ENCODE results near the gene EAF1. TPM values are rescaled to one million over a fixed set of nuclear protein-coding genes. Genes with fewer than 3 reads are reported as not detected.

The EAF1 gene
- total RNA-seq, 1 donor from 2014 or later: 24.9 TPM

GRCh38 chr3:15460891-15461531, 33.6 kb downstream of the EAF1 start:
- no peaks in the 10 kb centered on the region for H3K4me1 Mint-ChIP-seq
- TF ChIP-seq, protein P1, sequence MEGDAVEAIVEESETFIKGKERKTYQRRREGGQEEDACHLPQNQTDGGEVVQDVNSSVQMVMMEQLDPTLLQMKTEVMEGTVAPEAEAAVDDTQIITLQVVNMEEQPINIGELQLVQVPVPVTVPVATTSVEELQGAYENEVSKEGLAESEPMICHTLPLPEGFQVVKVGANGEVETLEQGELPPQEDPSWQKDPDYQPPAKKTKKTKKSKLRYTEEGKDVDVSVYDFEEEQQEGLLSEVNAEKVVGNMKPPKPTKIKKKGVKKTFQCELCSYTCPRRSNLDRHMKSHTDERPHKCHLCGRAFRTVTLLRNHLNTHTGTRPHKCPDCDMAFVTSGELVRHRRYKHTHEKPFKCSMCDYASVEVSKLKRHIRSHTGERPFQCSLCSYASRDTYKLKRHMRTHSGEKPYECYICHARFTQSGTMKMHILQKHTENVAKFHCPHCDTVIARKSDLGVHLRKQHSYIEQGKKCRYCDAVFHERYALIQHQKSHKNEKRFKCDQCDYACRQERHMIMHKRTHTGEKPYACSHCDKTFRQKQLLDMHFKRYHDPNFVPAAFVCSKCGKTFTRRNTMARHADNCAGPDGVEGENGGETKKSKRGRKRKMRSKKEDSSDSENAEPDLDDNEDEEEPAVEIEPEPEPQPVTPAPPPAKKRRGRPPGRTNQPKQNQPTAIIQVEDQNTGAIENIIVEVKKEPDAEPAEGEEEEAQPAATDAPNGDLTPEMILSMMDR (conservative IDR thresholded peaks at IDR 0.05): no peak
- no peak overlapping the region for H3K27ac Mint-ChIP-seq (ENCODE audit: unreplicated experiment)
- no peak for DNase-seq (ENCODE audit: low read depth, low spot score)
- no peaks in the 10 kb centered on the region for H3K9me3 Mint-ChIP-seq
- H3K4me3 Mint-ChIP-seq: no peak overlapping the region
- H3K36me3 Mint-ChIP-seq (ENCODE audit: low read depth): peaks cover 2% of the 10 kb centered on the region
- no peaks in the 10 kb centered on the region for H3K27me3 Mint-ChIP-seq (ENCODE audit: low read depth)

- TF ChIP-seq, protein P1 (conservative IDR thresholded peaks at IDR 0.05): no peak
- Mint-ChIP-seq H3K27ac (ENCODE audit: unreplicated experiment) (no peak overlapping the region), H3K4me3 (no peak overlapping the region), H3K4me1 (peaks cover under 1% of the 10 kb centered on the region), H3K9me3 (no peaks in the 10 kb centered on the region), H3K36me3 (ENCODE audit: low read depth) (peaks cover 2% of the 10 kb centered on the region), H3K27me3 (ENCODE audit: low read depth) (no peaks in the 10 kb centered on the region)
- DNase-seq (ENCODE audit: low read depth, low spot score): no peak
Measured at GRCh38 chr3:15462451-15462850, 35.1 kb downstream of the EAF1 start.

GRCh38 chr3:15465876-15466585, 38.6 kb downstream of the EAF1 start:
- TF ChIP-seq, protein P1 (conservative IDR thresholded peaks at IDR 0.05): no peak
- Mint-ChIP-seq H3K9me3 (no peaks in the 10 kb centered on the region), H3K27ac (ENCODE audit: unreplicated experiment) (no peak overlapping the region), H3K4me3 (no peak overlapping the region), H3K36me3 (ENCODE audit: low read depth) (peaks cover 2% of the 10 kb centered on the region), H3K4me1 (peaks cover 4% of the 10 kb centered on the region), H3K27me3 (ENCODE audit: low read depth) (no peaks in the 10 kb centered on the region)
- no peak for DNase-seq (ENCODE audit: low read depth, low spot score)

- Mint-ChIP-seq H3K4me3 (no peak overlapping the region), H3K9me3 (no peaks in the 10 kb centered on the region), H3K4me1 (peaks cover 4% of the 10 kb centered on the region), H3K27me3 (ENCODE audit: low read depth) (no peaks in the 10 kb centered on the region), H3K27ac (ENCODE audit: unreplicated experiment) (peak overlapping the region; percentile 73), H3K36me3 (ENCODE audit: low read depth) (peaks cover 2% of the 10 kb centered on the region)
- TF ChIP-seq, protein P1 (conservative IDR thresholded peaks at IDR 0.05): no peak
- DNase-seq (ENCODE audit: low read depth, low spot score): no peak
Measured at GRCh38 chr3:15467227-15468181, 40.1 kb downstream of the EAF1 start.

GRCh38 chr3:15470261-15470660, 42.9 kb downstream of the EAF1 start:
- H3K4me1 Mint-ChIP-seq: peaks cover 4% of the 10 kb centered on the region
- no peak overlapping the region for H3K27ac Mint-ChIP-seq (ENCODE audit: unreplicated experiment)
- no peak for DNase-seq (ENCODE audit: low read depth, low spot score)
- TF ChIP-seq, protein P1 (conservative IDR thresholded peaks at IDR 0.05): no peak
- no peaks in the 10 kb centered on the region for H3K9me3 Mint-ChIP-seq
- H3K36me3 Mint-ChIP-seq (ENCODE audit: low read depth): peaks cover 2% of the 10 kb centered on the region
- no peak overlapping the region for H3K4me3 Mint-ChIP-seq
- no peaks in the 10 kb centered on the region for H3K27me3 Mint-ChIP-seq (ENCODE audit: low read depth)
